NB4 (cell line): Measurements from ENCODE around the gene SYCE3.

Experiments
- MAX ChIP-seq: IDR thresholded peaks from 2 replicates; pipeline ENCODE4 v1.6.1; 2011; ENCODE audit warnings: low read depth, low read length
- POLR2A ChIP-seq: IDR thresholded peaks from 2 replicates; pipeline ENCODE4 v1.6.1; 2011; ENCODE audit warnings: mild to moderate bottlenecking; ENCODE audit not compliant: insufficient read length; ENCODE audit errors: extremely low read depth
- TF ChIP-seq, protein P1 (sequence below): IDR thresholded peaks from one replicate; pipeline ENCODE4 v1.5.1; 2012; ENCODE audit warnings: low read depth, low read length

- no peak for TF ChIP-seq MAX
- TF ChIP-seq, protein P1, sequence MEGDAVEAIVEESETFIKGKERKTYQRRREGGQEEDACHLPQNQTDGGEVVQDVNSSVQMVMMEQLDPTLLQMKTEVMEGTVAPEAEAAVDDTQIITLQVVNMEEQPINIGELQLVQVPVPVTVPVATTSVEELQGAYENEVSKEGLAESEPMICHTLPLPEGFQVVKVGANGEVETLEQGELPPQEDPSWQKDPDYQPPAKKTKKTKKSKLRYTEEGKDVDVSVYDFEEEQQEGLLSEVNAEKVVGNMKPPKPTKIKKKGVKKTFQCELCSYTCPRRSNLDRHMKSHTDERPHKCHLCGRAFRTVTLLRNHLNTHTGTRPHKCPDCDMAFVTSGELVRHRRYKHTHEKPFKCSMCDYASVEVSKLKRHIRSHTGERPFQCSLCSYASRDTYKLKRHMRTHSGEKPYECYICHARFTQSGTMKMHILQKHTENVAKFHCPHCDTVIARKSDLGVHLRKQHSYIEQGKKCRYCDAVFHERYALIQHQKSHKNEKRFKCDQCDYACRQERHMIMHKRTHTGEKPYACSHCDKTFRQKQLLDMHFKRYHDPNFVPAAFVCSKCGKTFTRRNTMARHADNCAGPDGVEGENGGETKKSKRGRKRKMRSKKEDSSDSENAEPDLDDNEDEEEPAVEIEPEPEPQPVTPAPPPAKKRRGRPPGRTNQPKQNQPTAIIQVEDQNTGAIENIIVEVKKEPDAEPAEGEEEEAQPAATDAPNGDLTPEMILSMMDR = no peak
- no peak for TF ChIP-seq POLR2A
Measured at GRCh38 chr22:50547263-50547985, 15.3 kb downstream of the SYCE3 start.
